Measurements from ENCODE around the gene GPHN. TPM values are rescaled to one million over a fixed set of nuclear protein-coding genes. Genes with fewer than 3 reads are reported as not detected.

The GPHN gene
- total RNA-seq, 1 donor from 2014 or later: 12.5 TPM

GRCh38 chr14:66746316-66747006 lies 238.5 kb downstream of the GPHN start:
- H3K27me3 ChIP-seq: no peaks in the 10 kb centered on the region
- TF ChIP-seq CTCF (IDR thresholded peaks at IDR 0.05): no peak
- H3K4me1 ChIP-seq: no peaks in the 10 kb centered on the region
- intact Hi-C loops (cut with DNase I): no loop called here
- H3K36me3 ChIP-seq: no peaks in the 10 kb centered on the region
- no peak overlapping the region for H3K4me3 ChIP-seq
- no peaks in the 10 kb centered on the region for H3K9me3 ChIP-seq
- H3K27ac ChIP-seq: no peak overlapping the region
- DNase-seq (ENCODE audit: extremely low spot score in 2 of 2): no peak

GRCh38 chr14:66752109-66752508 lies 244.2 kb downstream of the GPHN start:
- intact Hi-C loops (cut with DNase I): no loop called here
- Histone ChIP-seq H3K4me3 (no peak overlapping the region), H3K36me3 (no peaks in the 10 kb centered on the region), H3K27me3 (no peaks in the 10 kb centered on the region), H3K4me1 (no peaks in the 10 kb centered on the region), H3K9me3 (no peaks in the 10 kb centered on the region), H3K27ac (no peak overlapping the region)
- TF ChIP-seq CTCF (IDR thresholded peaks at IDR 0.05): no peak
- no peak for TF ChIP-seq POLR2A (IDR thresholded peaks at IDR 0.05)
- no peak for TF ChIP-seq POLR2AphosphoS5 (IDR thresholded peaks at IDR 0.05; ENCODE audit: insufficient read depth in 1 of 2, low read depth in 1 of 2)
- no peak for DNase-seq (ENCODE audit: extremely low spot score in 2 of 2)

GRCh38 chr14:66758031-66758613 lies 250.2 kb downstream of the GPHN start:
- no peak overlapping the region for H3K4me3 ChIP-seq
- H3K9me3 ChIP-seq: no peaks in the 10 kb centered on the region
- intact Hi-C loops (cut with DNase I): no loop called here
- no peak for DNase-seq (ENCODE audit: extremely low spot score in 2 of 2)
- H3K27me3 ChIP-seq: no peaks in the 10 kb centered on the region
- H3K4me1 ChIP-seq: no peaks in the 10 kb centered on the region
- TF ChIP-seq CTCF (IDR thresholded peaks at IDR 0.05): no peak
- TF ChIP-seq POLR2A (IDR thresholded peaks at IDR 0.05): no peak
- no peak for TF ChIP-seq POLR2AphosphoS5 (IDR thresholded peaks at IDR 0.05; ENCODE audit: insufficient read depth in 1 of 2, low read depth in 1 of 2)
- no peak overlapping the region for H3K27ac ChIP-seq
- H3K36me3 ChIP-seq: no peaks in the 10 kb centered on the region

- H3K36me3 ChIP-seq: no peaks in the 10 kb centered on the region
- TF ChIP-seq POLR2AphosphoS5 (IDR thresholded peaks at IDR 0.05; ENCODE audit: insufficient read depth in 1 of 2, low read depth in 1 of 2) (no peak), POLR2A (IDR thresholded peaks at IDR 0.05) (no peak), CTCF (IDR thresholded peaks at IDR 0.05) (no peak)
- intact Hi-C loops (cut with DNase I): no loop called here
- H3K9me3 ChIP-seq: no peaks in the 10 kb centered on the region
- no peaks in the 10 kb centered on the region for H3K4me1 ChIP-seq
- no peaks in the 10 kb centered on the region for H3K27me3 ChIP-seq
- H3K27ac ChIP-seq: no peak overlapping the region
- no peak overlapping the region for H3K4me3 ChIP-seq
- no peak for DNase-seq (ENCODE audit: extremely low spot score in 2 of 2)
Observed at GRCh38 chr14:66772146-66772545, 264.2 kb downstream of the GPHN start.

GRCh38 chr14:66782853-66783252 lies 274.9 kb downstream of the GPHN start:
- no peak for TF ChIP-seq POLR2A (IDR thresholded peaks at IDR 0.05)
- TF ChIP-seq CTCF (IDR thresholded peaks at IDR 0.05): no peak
- TF ChIP-seq POLR2AphosphoS5 (IDR thresholded peaks at IDR 0.05; ENCODE audit: insufficient read depth in 1 of 2, low read depth in 1 of 2): no peak
- Histone ChIP-seq H3K4me1 (no peaks in the 10 kb centered on the region), H3K9me3 (no peaks in the 10 kb centered on the region), H3K27me3 (no peaks in the 10 kb centered on the region), H3K27ac (no peak overlapping the region), H3K4me3 (no peak overlapping the region), H3K36me3 (no peaks in the 10 kb centered on the region)
- intact Hi-C loops (cut with DNase I): no loop called here
- no peak for DNase-seq (ENCODE audit: extremely low spot score in 2 of 2)
